Liver (tissue), 3 donors: ENCODE results near the gene OSBPL9.

Experiments used
- ATF3 ChIP-seq: IDR thresholded peaks from 2 replicates; pipeline ENCODE4 v1.6.1; 2016; ENCODE audit warnings: antibody characterized with exemption
- CTCF ChIP-seq: fragments of 150-350 bp; IDR thresholded peaks from 2 replicates; pipeline ENCODE4 v1.5.1; 2017; ENCODE audit warnings: improper control_type of control experiment, low read depth, low read length; ENCODE audit not compliant: missing input control
- EGR1 ChIP-seq, 2 donors: IDR thresholded peaks; 2 replicates each; pipeline ENCODE4 v1.6.1; 2016 to 2018; ENCODE audit warnings: antibody characterized with exemption in 2 of 2, low read depth in 2 of 2
- FOXA2 ChIP-seq: IDR thresholded peaks from 2 replicates; pipeline ENCODE4 v1.6.1; 2016; ENCODE audit warnings: antibody characterized with exemption
- GABPA ChIP-seq, 2 donors: IDR thresholded peaks in 1 of 2; conservative IDR thresholded peaks in 1 of 2; 2 replicates each; pipeline ENCODE4 v1.6.1; 2016; ENCODE audit warnings: antibody characterized with exemption in 2 of 2, mild to moderate bottlenecking in 1 of 2, moderate library complexity in 1 of 2
- JUND ChIP-seq, 2 donors: IDR thresholded peaks; 2 replicates each; pipeline ENCODE4 v1.6.1; 2016; ENCODE audit warnings: antibody characterized with exemption in 2 of 2
- MAX ChIP-seq: IDR thresholded peaks from 2 replicates; pipeline ENCODE4 v1.6.1; 2016; ENCODE audit warnings: antibody characterized with exemption
- REST ChIP-seq: IDR thresholded peaks from 2 replicates; pipeline ENCODE4 v1.6.1; 2016; ENCODE audit warnings: antibody characterized with exemption, mild to moderate bottlenecking
- SP1 ChIP-seq: IDR thresholded peaks from 2 replicates; pipeline ENCODE4 v1.6.1; 2018; ENCODE audit warnings: antibody characterized with exemption, mild to moderate bottlenecking
- YY1 ChIP-seq: IDR thresholded peaks from 2 replicates; pipeline ENCODE4 v1.6.1; 2016; ENCODE audit warnings: antibody characterized with exemption, mild to moderate bottlenecking
- donor health status: healthy.
- donor health status: healthy.

- TF ChIP-seq EGR1 (IDR thresholded peaks at IDR 0.05; ENCODE audit: low read depth in 2 of 2), result no peak
- no peak for TF ChIP-seq CTCF
- no peak for TF ChIP-seq YY1
- no peak for TF ChIP-seq GABPA (IDR thresholded peaks at IDR 0.05 in 1 of 2, conservative IDR thresholded peaks at IDR 0.05 in 1 of 2)
- TF ChIP-seq JUND (IDR thresholded peaks at IDR 0.05), result no peak
- no peak for TF ChIP-seq MAX
- no peak for TF ChIP-seq FOXA2
- no peak for TF ChIP-seq ATF3
- TF ChIP-seq REST, result no peak
- no peak for TF ChIP-seq SP1
These were observed 32.8 kb downstream of the OSBPL9 start for GRCh38 chr1:51649593-51650091.
